Bronchial epithelial cell (primary cell): ENCODE measurements around the gene DPYD. TPM values are rescaled to one million over a fixed set of nuclear protein-coding genes. Genes with fewer than 3 reads are reported as not detected.
A peak's percentile ranks its signal among the peaks of the same experiment; 100 is the strongest.

Source experiments
- DNase-seq: peaks from one replicate; pipeline ENCODE4 v3.0.0-alpha.2; 2010; ENCODE audit warnings: low read depth
- FAIRE-seq: peaks from 2 replicates; lab custom pipeline; 2011; peaks lifted over from hg19 to GRCh38; lab: Jason Lieb, UNC
- H3K27me3 ChIP-seq: 2 replicates; pipeline ENCODE4 v1.5.1; 2011; ENCODE audit warnings: low read length; ENCODE audit not compliant: control insufficient read depth, insufficient read depth
- H3K36me3 ChIP-seq: 2 replicates; pipeline ENCODE4 v1.5.1; 2011; ENCODE audit warnings: low read length; ENCODE audit not compliant: control insufficient read depth, insufficient read depth
- H3K4me3 ChIP-seq: 2 replicates; pipeline ENCODE4 v1.5.1; 2011; ENCODE audit warnings: mild to moderate bottlenecking, low read depth, low read length, control low read depth
- CTCF ChIP-seq: IDR thresholded peaks from 2 replicates; pipeline ENCODE4 v1.5.1; 2011; ENCODE audit warnings: mild to moderate bottlenecking, moderate library complexity, low read length, control low read depth, inconsistent platforms; ENCODE audit not compliant: insufficient read depth, severe bottlenecking
- total RNA-seq: library from RNA; depleted of rRNA; stranded (reverse); fragments of >200 nt; gene quantifications from 2 replicates; pipeline ENCODE4 v1.2.1, GENCODE V29; 2014

The DPYD gene
- total RNA-seq, 1 donor from 2014 or later = 1.6 TPM

- DNase-seq = peak; percentile 41
- H3K36me3 ChIP-seq = no peaks in the 10 kb centered on the region
Measured at GRCh38 chr1:97412737-97413136, 508.1 kb downstream of the DPYD start.

GRCh38 chr1:97412166-97412565, 508.7 kb downstream of the DPYD start:
- Histone ChIP-seq H3K27me3 (no peaks in the 10 kb centered on the region), H3K36me3 (no peaks in the 10 kb centered on the region)
- no peak for FAIRE-seq

More at GRCh38 chr1:97412737-97413136, 508.1 kb downstream of the DPYD start:
- Histone ChIP-seq H3K27me3 (no peaks in the 10 kb centered on the region), H3K4me3 (no peak overlapping the region)
- no peak for TF ChIP-seq CTCF
- FAIRE-seq = no peak

GRCh38 chr1:97396463-97396862, 524.4 kb downstream of the DPYD start:
- Histone ChIP-seq H3K4me3 (no peak overlapping the region), H3K36me3 (no peaks in the 10 kb centered on the region), H3K27me3 (no peaks in the 10 kb centered on the region)
- FAIRE-seq (no peak), DNase-seq (peak; percentile 12)
- no peak for TF ChIP-seq CTCF

More at GRCh38 chr1:97412166-97412565, 508.7 kb downstream of the DPYD start:
- no peak for TF ChIP-seq CTCF
- H3K4me3 ChIP-seq = no peak overlapping the region
- DNase-seq = no peak

- H3K4me3 ChIP-seq = no peak overlapping the region
- DNase-seq (no peak), FAIRE-seq (no peak)
- H3K36me3 ChIP-seq = no peaks in the 10 kb centered on the region
- no peak for TF ChIP-seq CTCF
- H3K27me3 ChIP-seq = no peaks in the 10 kb centered on the region
Measured at GRCh38 chr1:97392701-97393100, 528.1 kb downstream of the DPYD start.

- H3K36me3 ChIP-seq = no peaks in the 10 kb centered on the region
- DNase-seq (no peak), FAIRE-seq (no peak)
- TF ChIP-seq CTCF = no peak
- no peaks in the 10 kb centered on the region for H3K27me3 ChIP-seq
- H3K4me3 ChIP-seq = no peak overlapping the region
Measured at GRCh38 chr1:97385536-97386277, 535.1 kb downstream of the DPYD start.
